ENCODE results near the gene SUZ12. TPM values are rescaled to one million over a fixed set of nuclear protein-coding genes. Genes with fewer than 3 reads are reported as not detected.
"Not testable (repeated sequence)": the region's sequence is repeated elsewhere in the genome, so short reads cannot be mapped to it uniquely, and the experiment has no call there.

The SUZ12 gene
- polyA plus RNA-seq (2013, experiment 1 of 2; ENCODE audit: insufficient read length), result 19.7 TPM
- 18.9 TPM for polyA plus RNA-seq (2013, experiment 2 of 2; ENCODE audit: insufficient read length)

DNA sequence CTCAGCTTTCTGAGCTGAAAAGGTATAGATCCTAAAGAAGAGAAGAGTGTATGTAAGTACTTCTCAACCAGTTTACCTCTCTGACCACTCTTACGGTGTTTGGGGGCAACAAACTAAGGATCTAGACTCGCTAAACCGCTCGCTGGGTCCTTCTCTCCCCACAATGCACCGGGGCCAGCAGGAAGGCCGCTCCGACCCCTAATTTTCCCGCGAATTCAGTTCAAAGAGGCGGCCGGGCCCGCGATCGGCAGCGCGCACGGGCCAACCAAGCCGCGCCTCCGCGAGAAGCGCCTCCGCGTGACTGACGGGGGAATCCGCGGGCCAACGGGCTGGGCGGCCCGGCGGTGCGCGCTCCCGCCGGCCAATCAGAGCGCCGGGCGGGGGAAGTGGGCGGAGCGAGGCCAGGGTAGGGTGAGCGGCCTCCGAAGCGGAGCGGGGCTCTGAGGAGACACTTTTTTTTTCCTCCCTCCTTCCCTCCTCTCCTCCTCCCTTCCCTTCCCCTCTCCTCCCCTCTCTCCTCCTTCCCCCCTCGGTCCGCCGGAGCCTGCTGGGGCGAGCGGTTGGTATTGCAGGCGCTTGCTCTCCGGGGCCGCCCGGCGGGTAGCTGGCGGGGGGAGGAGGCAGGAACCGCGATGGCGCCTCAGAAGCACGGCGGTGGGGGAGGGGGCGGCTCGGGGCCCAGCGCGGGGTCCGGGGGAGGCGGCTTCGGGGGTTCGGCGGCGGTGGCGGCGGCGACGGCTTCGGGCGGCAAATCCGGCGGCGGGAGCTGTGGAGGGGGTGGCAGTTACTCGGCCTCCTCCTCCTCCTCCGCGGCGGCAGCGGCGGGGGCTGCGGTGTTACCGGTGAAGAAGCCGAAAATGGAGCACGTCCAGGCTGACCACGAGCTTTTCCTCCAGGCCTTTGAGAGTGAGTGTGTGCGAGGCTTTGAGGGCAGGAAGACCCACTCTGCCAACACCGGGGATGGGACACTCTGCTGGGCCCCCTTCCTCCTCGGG, at the start of gene SUZ12:
Gene SUZ12, plus strand, starts transcription at position 393 of the 995 bp plus-strand sequence. Its CDS starts 240 bp downstream, at position 633.
- DNase-seq, result peak; percentile 89

DNA sequence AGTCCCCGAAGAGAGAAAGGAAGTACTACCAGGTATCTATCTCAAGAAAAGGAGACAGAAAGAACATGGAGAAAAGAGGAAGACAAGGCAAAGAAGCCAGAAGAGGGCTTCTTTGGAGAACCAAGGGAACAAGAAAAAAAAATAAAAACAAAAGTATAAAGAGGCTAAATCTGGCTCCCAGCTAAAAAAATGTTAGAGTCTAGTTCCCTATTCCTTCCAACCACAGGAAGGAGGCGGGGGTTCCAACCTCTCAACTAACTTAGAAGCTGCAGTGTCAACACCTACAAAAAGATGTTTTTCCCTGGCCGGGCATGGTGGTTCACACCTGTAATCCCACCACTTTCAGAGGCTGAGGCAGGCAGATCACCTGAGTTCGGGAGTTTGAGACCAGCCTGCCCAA, 48.7 kb upstream of the SUZ12 start:
- DNase-seq, result no peak

DNA sequence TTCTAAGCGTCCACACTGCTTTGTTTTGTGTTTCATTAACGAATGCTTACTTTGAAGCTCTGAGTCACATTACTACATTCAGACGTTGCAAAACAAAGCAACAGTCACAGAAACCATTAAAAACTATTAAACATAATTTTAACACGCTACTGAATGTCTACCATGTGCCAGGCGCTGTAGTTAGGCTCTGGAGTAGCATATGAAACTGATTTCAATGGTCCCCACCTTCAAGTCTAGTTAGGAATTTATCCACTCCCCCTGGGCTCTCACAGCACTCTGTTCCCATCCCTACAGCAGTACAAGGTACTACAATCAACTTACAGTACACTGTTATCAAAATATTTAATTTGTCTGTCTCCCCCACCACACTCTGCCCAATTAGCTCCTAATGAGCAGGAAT, 35.9 kb upstream of the SUZ12 start:
- no peak for DNase-seq

DNA sequence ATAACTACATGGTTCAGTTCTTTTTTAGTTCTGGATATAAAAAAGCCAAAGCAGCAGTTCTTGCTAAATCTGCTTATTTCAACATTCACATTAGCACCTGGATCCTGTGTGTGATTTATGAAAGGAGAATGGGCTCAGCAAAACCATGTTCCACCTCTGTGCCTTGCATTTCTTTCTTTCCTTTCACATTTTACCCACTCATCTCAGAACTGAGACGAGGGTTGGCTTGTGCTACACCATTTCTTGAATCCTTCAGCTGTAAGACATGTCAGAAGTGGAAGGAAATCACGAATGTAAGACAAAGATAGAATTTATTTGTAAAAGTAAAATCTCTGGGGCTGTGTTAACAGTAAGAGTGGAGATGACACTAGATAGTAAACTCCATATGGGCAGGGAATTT, 34.1 kb upstream of the SUZ12 start:
- DNase-seq, result no peak

DNA sequence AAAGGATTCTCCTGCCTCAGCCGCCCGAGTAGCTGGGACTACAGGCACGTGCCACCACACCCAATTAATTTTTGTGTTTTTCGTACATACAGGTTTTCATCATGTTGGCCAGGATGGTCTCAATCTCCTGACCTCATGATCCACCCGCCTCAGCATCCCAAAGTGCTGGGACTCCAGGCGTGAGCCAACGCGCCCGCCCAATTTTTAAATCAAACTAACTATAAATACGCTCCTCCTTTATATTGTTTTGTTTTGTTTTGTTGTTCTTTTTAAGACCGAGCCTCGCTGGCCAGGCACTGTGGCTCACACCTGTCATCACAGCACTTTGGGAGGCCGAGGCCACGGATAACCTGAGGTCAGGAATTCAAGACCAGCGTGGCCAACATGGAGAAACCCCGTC, 33.4 kb upstream of the SUZ12 start:
- DNase-seq, result no peak

DNA sequence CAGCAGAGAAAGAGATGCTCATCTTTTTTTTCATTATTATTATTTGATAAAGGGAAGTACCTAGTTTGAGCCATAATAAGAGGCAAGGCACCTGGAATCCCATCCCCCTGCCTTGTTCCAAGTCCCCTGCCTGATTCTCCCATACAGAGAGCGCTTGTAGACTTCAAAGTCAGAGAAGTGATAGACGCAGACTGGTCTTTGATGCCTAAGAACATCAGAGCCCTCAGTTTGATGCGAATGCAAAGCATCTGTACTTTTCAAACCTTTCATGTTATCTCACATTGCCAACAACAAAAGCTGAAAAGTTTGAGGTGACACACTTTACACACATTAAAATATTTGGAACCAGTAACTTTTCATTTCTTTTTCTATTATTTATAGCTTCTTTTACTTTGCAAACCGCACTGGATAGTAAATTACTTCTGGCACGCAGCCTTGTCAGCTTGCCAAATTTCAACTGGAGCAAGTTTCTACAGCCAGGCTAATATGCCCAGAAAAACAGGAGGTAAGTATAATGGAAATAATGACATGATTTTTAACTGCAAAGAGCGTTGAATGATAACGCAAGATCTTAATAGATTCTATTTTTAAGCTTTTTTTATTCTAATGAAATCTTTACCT, 29.4 kb upstream of the SUZ12 start:
- DNase-seq, result peak; percentile 72

DNA sequence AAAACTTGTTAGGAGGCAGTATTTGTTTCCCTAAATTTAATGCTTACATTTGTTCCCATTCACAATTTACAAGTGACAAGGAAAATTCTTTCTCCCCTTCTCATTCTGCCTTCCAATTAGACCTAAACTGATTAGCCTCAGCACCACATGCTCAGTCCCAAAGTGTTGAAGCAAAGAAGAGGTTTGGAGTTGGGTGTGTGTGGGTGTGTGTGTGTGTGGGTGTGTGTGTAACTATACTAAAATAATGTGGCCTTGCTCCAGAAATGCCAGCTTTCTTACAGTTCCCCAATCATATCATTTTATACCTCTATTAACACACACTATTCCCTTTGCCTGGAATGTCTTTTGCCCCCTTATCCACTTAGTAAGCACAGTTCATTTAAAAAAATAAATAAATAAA, 28.4 kb upstream of the SUZ12 start:
- DNase-seq, result no peak

DNA sequence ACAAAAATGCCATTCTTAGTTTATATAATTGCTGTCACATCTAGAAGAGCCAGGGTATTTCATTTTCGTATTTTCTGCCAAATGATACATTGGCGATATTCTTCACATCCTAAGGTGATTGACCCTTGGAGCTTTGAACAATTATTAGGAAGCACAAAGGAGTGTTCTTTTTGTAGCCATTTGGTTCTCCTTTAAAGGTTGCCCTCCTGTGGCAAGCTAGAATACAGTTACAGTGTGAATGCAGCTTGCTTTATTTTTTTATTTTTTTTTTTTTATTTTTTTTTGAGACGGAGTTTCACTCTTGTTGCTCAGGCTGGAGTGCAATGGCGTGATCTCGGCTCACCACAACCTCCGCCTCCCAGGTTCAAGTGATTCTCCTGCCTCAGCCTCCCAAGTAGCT, 24.1 kb upstream of the SUZ12 start:
- DNase-seq, result peak; percentile 10

DNA sequence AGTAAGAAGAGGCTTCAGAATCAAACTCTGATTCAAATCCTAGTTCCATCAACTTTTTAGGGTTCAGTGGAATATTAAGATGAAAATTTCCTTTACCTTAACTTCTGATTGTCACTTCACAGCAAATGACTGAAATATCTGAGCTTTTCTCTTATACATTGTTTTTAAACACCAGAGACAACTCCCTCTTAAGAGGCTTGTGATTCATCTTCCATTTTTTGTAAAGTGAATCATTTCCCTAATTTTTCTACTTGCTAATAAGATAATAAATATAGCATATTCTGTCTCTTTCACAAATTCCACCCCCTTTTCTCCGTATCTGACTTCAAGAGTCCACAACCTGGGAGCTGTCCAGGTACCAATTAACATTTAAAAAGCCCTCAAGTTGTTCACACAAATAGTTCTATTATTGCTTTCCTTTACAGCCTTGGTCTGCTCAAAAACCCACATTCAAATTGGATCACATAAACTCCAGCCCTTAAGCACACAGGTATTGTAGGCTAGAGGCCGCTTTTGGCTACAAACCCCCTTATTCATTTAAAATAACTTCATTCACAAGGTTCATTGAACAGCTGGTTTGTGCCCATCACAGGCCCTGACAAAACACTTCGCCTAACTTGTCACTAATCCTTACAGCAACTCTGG, 21.2 kb upstream of the SUZ12 start:
- DNase-seq, result no peak

DNA sequence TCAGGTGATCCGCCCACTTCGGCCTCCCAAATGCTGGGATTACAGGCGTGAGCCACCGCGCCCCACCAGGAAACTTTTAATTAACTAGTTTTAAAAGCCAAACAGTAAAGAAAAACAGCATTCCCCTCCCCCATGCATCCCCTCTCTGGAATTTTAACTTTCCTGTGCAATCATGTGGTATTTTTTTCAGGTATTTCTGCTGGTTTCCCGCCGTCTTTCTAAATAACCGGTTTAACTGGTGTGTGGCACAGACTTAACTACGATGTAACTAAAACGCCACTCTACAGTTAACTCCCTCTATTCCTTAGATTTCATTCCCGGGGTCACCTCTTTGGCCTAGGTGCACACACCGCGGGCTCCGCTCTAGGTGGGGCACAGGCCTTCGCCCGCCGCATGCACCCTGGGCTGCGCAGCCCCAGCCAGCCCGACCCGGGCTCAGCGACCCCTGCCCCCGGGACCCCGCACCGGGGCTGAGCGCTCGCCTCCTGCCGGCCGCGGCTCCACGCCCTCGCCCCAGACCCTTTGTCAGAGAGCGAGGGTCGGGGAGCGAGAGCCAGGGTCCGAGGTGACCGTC, 20.2 kb upstream of the SUZ12 start:
- DNase-seq, result no peak

DNA sequence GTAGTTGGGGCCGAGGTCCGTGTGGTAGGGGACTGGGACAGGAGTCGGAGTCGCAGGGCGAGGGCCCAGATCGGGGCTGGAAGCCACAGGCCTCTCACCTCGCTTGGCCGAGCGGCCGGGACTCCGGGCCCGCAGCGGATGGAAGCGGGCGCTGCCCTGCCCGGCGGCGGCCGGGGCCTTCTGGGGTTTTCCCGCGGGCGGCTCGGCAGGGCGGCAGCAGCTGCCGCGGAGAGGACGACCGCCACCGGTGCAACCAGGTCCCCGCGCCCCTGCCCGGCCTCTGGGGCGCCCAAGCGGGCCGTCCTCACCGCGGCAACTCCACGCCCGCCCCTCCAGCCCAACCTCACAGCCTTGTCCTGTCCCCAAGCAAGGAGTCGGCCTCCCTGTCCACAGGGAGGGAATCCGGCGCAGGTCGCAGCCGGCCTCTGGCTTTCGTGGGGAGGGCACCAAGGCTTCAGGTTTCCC, 19.7 kb upstream of the SUZ12 start:
- no peak for DNase-seq

DNA sequence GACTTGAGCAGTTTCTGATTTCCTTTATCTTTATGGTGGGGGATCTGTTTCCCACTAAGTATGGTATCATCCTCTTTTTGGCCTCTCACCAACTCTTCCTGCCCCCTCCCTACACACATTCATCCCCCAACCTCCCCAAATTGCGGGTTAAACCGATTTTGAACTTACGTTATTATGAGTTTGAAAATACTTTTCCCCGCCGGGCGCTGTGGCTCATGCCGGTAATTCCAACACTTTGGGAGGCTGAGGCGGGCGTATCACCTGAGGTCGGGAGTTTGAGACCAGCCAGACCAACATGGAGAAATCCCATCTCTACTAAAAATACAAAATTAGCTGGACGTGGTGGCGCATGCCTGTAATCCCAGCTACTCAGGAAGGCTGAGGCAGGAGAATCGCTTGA, 19.1 kb upstream of the SUZ12 start:
- DNase-seq, result not testable (repeated sequence)

DNA sequence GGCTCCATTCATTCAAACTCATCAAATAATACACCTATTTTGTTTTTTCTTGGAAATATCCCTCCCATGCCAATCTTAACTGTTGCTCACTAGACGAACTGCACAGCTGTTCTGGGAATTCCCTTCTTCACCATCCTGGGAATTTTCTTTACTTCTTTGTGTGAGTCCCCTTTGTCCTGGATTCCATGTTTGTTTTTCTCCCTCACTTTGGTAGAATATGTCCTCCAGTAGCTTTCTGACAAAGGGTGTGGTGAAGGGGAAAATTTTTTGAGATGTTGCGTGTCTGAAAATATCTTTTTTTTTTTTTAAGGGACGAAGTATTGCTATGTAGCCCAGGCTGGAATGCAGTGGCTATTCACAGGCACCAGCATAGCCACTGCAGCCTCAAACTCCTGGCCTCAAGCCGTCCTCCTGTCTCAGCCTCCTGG, 18.1 kb upstream of the SUZ12 start:
- DNase-seq, result no peak

DNA sequence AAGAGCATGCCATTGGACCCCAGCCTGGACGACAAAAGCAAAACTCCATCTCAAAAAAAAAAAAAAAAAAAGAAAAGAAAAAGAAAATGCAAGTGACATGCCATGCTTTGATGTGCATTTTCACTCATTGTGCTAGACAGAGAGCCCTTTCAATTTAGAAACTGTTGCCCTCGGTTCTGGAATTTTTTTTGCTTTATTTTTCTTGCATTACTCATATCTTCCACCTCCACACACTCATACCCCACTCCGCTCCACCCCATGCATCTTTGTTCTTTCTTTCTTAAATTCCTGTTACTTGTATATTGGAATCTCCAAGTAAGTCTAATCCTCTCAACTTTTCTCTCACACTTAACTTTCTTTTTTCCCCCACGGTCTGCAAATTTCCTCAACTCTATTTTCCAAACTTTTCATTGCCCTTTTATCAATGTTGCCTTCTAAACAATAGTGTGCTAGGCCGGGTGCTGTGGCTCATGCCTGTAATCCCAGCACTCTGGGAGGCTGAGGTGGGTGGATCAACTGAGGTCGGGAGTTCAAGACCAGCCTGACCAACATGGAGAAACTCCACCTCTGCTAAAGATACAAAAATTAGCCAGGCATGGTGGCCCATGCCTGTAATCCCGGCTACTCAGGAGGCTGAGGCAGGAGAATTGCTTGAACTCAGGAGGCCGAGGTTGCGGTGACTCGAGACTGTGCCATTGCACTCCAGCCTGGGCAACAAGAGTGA, 16.8 kb upstream of the SUZ12 start:
- DNase-seq, result peak; percentile 42

DNA sequence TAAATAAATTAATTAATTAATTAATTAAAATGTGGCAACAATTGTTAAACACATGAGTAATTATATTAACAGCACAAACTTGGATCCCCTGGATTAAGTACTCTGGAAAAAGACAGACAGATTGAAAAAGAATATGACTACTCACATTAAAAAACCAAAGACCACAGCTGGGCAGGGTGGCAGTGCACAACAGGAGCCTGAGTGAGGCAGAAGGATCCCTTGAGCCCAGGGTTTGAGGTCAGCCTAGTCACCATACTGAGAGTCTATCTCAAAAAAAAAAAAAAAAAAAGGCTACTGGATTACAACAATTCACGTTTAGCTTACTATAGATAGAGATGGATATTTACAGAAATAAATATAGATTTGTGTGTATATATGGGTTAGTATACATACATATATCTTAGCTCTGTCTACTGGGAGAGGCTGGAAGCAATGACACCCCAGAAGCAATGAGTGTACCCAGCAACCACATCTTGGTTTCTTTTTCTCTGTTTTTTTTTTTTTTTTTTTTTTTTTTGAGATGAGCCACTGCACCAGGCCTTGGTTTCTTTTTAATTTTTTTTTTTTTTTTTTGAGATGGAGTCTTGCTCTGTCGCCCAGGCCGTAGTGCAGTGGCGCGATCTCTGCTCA, 10.6 kb upstream of the SUZ12 start:
- no peak for DNase-seq

DNA sequence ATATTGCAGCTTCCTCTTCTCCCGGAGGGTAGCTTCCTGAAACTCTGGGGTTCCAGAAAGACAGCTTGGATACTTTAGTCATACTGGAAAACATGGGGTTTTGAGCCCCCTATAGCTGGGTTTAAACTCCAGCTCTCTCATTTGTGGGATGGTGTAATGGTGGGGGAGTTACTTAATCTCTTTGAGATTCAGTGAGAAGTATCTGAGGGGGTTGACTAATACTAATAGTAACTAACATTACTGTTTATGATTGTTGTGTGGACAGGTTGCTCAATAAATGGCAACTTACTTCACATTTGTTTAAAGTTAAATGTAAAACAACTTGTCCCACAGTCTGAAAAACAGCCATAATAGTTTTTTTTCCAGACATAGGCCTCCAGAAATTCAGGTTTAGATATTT, 5.1 kb upstream of the SUZ12 start:
- no peak for DNase-seq

DNA sequence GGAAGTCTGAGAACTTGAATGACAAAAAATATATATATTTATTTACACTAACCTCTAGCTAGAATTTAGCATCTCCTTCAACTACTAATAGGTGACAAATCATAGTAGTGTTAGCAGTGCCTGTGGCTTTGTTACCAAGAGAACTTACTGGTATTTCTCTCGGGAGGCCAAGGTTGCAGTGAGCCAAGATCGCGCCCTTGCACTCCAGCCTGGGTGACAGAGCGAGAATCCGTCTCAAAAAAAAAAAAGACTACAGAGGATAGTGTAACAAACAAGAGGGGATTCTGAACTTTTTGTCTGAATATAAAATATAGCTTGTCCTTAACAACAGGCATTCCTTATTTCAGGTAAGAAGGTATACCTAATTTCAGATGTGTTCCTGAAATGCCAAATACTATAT, 1.3 kb upstream of the SUZ12 start:
- no peak for DNase-seq

DNA sequence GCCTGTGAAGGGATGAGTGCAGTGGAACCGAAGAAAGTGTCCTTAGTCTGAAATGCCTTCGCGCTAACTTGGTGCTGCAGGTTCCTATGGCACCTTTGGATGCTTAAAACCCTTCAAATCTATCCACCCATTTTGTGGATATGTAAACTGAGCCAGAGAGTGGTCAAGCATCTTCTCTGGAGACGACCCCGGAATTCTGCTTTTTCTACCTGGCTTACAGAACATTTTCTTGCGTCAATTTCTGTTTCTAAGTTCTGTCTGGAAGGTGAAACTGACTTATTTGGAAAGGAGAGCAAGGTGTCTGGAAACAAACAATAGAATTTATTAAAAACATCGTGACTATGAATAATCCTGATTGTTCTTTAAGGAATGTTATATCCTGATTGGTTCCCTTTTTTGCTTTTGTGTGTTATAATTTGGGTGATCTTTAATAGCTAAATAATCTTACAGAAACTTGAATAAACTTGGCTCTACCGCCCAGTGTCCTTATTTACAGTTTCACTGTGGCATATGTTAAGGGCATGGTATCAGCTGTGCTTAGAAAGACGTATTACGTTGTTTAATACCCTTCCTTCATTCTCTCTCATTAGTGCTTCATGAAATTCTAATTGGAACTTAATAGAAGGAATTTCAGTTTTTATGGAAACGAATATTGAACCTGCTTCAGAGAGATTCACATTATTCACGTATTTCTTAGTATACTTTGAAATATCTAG, 1.3 kb downstream of the SUZ12 start:
- DNase-seq, result not testable (repeated sequence)

DNA sequence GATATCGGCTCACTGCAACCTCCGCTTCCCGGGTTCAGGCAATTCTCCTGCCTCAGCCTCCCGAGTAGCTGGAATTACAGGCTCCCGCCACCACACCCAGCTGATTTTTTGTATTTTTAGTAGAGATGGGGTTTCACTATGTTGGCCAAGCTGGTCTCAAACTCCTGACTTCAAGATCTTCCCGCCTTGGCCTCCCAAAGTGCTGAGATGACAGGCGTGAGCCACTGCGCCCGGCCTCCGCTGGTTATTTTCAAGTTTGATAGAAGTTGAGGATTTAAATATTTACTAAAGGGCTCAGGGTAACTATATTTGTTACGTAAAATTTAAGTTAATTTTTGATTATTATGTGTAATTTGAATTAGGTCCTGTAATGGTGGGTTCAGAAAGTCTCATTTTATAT, 5.1 kb downstream of the SUZ12 start:
- DNase-seq, result not testable (repeated sequence)

DNA sequence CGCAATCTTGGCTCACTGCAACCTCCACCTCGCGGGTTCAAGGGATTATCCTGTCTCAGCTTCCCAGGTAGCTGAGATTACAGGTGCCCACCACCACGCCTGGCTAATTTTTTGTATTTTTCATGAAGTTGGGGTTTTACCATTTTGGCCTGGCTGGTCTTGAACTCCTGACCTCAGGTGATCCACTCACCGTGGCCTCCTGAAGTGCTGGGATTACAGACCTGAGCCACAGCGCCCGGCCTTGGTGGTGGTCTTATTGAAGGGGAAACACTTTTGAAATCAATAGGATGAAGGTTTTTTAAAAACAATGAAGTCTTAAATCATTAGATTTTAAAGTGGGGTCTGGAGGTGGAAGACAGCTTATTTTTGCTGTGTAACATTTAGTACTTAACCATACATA, 5.6 kb downstream of the SUZ12 start:
- DNase-seq, result not testable (repeated sequence)

DNA sequence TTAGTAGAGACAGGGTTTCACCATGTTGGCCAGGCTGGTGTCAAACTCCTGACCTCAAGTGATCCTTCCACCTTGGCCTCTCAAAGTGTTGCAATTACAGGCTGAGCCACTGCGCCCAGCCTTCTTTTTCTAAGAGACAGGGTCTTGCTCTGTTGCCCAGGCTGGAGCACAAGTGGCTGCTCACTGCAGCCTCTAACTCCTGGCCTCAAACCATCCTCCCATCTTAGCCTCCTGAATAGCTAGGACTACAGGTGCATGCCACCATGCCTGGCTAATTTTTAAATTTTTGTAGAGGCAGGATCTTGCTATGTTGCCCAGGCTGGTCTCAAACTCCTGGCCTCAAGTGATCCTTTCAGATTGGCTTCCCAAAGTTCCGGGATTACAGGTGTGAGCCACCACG, 15.1 kb downstream of the SUZ12 start:
- not testable (repeated sequence) for DNase-seq

All from fibroblast of skin of abdomen (primary cell).